DMS 273 (cell line): Measurements from ENCODE around the gene SUGCT.

Experiments used
- DNase-seq: peaks from one replicate; lab custom pipeline; 2025; ENCODE audit not compliant: unreplicated experiment; lab: John Stamatoyannopoulos, UW

SUGCT gene

DNA sequence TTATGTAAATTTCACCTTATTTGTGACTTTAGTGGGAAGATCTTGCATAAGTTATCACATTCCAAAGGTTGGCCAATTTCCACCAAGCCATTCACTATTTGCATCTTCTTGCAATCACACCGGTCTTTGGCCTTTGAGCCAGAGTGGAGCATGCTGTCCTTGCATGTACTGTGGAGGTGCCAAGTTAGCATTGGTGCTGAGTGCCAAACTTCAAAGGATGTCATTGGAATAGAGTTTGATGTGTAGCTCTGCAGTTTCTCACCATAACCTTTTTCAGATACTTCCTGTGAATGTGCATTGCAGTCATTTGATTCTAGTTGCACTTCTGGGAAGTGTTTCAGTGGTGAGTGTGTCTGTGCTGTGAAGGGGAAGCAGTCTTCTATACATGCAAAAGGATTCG is 620.6 kb downstream of the SUGCT start:
- no peak for DNase-seq

- DNase-seq: no peak
These were observed 622.3 kb downstream of the SUGCT start for GRCh38 chr7:40757109-40757508.

DNA sequence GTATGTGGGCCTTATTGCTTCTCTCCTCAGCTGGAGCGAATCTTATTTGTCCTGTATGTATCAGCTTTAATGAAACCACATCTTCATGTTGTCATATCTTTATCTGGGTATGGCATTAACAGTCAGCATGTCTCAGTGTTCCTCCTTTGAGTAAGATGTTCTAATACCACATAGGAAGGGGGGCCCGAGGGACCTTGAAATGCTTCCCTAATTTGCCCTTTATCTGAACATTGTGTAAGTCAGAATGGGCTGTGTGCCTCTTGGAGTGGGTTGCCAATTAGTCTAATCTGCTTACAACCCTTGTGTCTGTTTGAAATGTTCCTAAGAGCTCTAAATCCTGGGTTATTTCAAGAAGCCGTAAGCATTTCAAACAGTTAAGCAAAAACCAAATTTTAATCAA is 623.8 kb downstream of the SUGCT start:
- DNase-seq: no peak

DNA sequence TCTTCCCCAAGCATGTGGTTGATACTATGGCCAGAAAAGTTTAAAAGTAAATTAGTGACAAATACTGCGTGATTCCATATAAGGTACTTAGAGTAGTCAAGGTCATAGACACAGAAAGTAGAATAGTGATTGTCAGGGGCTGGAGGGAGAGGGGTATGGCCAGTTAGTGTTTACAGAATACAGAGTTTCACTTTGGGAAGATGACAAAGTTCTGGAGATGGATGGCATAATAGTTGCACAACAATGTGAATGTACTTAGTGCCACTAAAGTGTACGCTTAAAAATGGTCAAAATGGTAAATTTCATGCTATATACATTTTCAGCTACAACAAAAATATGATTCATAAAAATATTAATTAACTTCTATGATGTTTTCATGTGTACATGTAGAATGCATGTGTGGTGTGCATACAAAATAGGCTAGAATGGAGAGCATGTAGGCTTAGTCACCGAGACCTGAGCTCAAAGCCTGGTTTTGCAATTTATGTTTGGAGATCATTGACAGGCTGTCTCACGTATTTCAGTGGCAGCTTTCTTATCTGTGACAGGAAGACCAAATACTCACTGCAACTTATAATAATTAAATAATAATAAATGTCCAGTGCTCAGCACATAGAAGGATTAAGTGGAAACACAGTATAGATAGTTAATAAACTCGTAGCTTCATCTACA is 625.6 kb downstream of the SUGCT start:
- DNase-seq: no peak

- DNase-seq: peak; percentile 8
These were observed 626.2 kb downstream of the SUGCT start for GRCh38 chr7:40760987-40761386.

GRCh38 chr7:40761762-40762560 is 627.2 kb downstream of the SUGCT start:
- DNase-seq: no peak

GRCh38 chr7:40763319-40764287 is 628.8 kb downstream of the SUGCT start:
- peak; percentile 89 for DNase-seq

DNA sequence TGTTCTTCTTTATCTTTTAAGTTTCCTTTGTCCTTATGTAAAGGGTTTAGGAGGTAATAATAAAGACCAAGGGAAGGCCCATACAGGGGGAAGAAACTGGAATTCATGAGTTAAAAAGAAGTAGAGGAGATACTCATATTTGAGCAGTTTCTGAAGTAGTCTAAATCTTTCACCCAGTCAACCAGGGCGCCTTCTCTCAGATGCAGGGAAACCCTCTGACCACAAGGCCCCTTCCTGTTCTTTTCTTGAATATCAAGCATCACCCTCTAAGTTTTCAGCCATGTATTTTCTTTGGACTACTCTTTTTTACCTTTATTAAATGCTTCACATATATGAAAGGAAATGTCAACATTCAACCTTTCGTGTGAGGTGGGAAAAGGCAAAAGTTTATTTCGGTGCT is 630.8 kb downstream of the SUGCT start:
- DNase-seq: no peak

- no peak for DNase-seq
These were observed 637.3 kb downstream of the SUGCT start for GRCh38 chr7:40772096-40772495.

DNA sequence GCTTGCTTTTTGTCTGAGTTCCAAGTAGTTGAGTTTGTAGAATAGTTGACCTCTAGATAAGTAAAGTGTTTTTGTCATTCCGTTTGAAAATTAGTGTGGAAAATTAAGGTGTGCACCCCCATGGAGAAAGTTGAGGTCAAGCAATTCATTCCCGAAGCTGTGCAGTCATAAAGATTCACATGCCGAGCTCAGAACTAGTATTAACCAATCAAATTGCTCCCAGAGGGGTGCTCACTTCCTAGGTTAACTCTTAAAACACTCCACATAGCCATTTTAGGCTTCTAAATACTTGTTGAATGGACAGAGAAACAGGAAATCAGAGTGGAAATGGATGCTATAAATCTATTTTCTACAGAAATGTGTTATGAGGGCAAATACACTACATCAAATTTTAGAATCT is 638.9 kb downstream of the SUGCT start:
- DNase-seq: no peak

DNA sequence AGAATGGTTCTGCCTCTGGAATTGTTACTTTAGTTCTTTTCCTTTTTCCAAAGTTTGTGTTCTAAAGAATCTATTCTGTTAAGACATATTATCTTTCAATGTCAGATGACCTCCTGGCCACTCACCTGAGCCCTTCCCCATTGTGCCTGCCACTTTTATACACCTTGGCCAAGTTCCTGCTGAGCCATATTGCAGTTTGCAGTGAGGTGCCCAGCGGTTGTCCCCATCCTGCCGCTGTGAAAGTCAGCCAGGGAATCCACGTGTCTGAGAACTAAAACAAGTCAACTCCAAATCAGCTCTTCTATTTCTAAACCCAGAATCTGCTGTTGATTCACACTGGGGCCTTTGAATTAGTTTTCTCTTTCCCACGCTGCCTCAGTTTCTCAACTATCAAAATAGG is 641.1 kb downstream of the SUGCT start:
- DNase-seq: no peak

DNA sequence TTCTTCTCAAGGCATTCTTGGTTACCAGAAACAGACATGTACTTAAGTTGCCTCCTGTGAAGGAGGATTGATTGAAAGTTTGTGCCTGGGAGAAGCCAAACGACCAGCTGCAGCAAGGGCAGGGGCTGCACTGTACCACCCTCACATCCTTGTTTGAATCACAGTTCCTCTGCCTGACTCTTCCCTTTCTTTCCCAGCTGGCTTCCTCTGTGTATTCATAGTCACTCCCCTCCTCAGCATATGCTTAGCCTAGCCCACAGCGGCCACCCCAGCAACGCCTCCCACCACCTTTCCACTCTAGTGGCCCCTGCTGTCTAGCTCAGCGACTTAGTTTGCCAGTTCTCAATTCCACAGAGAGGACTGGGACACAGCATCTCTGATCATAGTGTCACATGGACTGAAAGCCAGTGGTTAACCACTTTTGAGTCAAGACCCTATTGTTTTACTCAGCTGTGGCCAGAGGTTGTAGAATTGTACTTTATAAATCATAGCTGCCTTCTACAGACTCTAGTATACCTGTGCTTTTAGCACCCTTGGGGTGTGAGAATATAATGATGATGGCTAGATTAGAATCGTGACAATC is 643.0 kb downstream of the SUGCT start:
- DNase-seq: no peak

DNA sequence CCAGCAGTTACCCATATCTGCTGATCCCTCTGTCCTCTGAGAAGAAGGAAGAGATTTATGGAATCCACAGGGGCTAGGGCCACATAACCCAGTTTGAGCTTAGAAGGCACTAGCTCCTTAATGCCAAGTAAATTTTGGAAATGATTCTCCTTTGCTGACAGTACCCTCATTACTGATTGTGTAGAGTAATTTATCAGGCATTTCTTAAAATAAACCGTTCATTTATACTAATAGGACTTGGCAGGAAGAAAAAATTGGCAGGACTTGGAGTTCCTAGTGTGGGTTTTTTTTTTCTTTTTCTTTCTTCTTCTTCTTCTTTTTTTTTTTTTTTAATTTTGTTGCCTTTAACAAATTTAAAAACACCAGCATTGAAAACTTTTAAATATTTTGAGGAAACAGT is 645.7 kb downstream of the SUGCT start:
- DNase-seq: no peak

DNA sequence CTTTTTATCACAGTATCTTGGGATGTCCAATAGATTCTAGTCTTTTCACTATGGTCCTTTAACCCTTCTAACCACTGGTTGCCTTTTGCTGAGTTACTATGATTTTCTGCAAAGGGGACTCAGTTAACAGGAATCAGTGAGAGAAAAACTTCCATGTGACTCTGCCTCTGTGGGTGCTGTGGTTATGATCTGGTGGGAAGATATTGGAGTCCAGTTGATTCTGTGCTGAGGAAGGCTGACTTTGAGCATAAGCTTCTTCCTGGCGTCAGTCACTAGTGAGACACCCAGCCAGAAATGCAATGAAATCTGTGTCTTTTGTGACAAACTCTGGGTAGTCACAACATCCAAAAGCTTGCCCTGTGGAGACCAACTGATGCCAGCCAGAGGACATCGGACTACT is 648.0 kb downstream of the SUGCT start:
- DNase-seq: no peak

- DNase-seq: no peak
These were observed 649.4 kb downstream of the SUGCT start for GRCh38 chr7:40784176-40784575.

DNA sequence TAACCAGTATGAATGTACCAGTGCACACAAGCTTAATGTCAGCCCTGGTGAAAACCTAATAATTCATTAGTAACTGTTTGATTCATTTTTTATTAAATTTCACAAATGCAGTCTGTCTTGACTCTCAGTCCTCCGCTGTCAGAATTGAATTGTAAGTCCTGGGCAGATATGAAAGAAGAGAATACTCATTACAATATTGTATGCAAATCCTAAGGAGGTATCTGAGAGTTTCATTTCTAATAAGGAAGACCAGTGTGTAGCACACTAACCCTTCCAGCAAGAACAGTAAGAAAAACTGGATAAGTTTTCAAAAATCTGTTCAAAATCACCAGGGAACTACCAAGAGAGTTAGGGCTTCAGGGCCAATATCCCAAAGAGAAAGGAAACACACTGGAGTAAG is 652.1 kb downstream of the SUGCT start:
- no peak for DNase-seq

DNA sequence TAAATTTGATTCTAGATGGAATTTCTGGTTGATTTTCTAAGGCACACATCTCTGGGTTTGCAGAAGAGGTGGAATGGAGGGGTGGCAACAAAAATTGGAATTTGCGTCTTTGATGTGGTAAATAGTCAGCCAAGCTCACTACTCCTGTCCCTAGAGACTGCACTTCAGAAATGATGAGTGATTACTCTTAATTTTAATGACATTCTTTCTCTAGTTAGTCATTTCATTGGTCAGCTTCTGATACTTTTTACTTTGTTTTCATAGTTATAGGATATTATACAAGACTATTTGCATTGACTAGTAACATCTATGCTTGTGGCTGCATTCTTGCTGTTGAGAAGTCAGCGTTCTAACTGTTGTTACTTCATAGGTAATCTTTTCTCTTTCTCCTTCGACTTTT is 658.3 kb downstream of the SUGCT start:
- no peak for DNase-seq

- DNase-seq: no peak
These were observed 660.8 kb downstream of the SUGCT start for GRCh38 chr7:40795607-40796006.

GRCh38 chr7:40796723-40797122 is 661.9 kb downstream of the SUGCT start:
- DNase-seq: no peak

DNA sequence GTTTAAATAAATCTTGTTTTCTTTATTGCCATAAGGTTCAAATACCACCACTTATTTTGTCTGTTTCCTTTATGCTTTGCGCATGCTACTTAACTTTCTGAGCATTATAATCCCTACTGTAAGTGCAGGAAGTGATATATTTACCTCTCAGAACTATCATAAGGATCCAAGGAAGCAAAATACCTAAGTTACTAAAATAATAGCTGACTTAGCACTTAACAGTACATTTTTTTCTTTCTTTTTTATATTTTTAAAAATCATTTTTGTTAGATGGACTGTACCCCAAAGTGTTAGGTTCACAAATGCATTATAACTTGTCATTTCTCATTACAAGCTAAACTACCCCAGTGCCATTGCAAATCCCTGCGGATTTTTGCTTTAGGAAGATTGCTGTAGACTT is 663.8 kb downstream of the SUGCT start:
- no peak for DNase-seq
